Ovary (tissue), 3 donors: ENCODE data around the gene PDE4C.

Experiments
- EP300 ChIP-seq: sonication (generic); formaldehyde crosslinking; IDR thresholded peaks from one replicate; pipeline ENCODE4 v1.6.1; 2017; ENCODE audit warnings: antibody characterized with exemption
- TF ChIP-seq, protein P1 (sequence below), 3 donors: fragments of 450-650 bp in 2 of 3; fragments of 200-600 bp in 1 of 3; IDR thresholded peaks; one replicate each; pipeline versions ENCODE4 v1.5.1 to v1.8.0; 2016 to 2022; ENCODE audit warnings: antibody characterized with exemption in 3 of 3, mild to moderate bottlenecking in 1 of 3
- donor health status: DM: no; HTN: no; CAD: no.

DNA sequence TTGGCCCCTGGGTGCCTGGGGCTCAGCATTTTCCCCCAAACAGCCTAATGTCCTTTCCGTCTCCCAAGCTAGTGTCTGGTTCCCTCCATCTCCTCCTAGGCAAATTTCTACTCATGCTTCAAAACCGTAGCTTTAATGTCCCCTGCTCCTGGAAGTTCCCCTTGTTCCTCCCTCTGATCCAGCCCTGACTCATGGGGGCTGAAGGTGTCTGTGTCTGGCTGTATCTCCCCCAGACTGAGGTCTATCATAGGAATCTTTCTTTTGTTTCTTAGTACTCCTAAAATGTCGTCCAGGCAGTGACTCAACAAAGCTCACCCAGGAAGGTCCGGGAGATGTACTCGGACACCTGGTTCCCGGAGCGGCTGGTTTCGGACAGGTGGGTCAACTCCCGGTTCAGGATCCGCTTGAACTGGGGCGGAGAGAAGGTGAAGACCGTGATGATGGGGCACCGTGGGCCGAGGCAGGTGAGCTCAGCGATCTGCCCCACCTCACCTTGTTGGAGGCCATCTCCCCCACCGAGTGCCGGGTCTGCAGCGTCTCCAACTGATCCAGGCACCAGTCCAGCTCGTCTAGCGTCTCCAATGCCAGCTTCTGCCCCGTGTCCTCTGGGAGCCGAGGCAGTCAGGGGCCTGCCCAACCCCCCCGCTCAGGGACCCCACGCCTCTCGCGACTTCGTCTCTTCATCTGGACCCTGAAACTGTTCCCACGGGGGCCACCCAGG is 6.2 kb downstream of the PDE4C start:
- TF ChIP-seq, protein P1, sequence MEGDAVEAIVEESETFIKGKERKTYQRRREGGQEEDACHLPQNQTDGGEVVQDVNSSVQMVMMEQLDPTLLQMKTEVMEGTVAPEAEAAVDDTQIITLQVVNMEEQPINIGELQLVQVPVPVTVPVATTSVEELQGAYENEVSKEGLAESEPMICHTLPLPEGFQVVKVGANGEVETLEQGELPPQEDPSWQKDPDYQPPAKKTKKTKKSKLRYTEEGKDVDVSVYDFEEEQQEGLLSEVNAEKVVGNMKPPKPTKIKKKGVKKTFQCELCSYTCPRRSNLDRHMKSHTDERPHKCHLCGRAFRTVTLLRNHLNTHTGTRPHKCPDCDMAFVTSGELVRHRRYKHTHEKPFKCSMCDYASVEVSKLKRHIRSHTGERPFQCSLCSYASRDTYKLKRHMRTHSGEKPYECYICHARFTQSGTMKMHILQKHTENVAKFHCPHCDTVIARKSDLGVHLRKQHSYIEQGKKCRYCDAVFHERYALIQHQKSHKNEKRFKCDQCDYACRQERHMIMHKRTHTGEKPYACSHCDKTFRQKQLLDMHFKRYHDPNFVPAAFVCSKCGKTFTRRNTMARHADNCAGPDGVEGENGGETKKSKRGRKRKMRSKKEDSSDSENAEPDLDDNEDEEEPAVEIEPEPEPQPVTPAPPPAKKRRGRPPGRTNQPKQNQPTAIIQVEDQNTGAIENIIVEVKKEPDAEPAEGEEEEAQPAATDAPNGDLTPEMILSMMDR (IDR thresholded peaks at IDR 0.05) = no peak
- no peak for TF ChIP-seq EP300
